Thymus (tissue), 11 donors: ENCODE results near the gene GRK5. TPM values are rescaled to one million over a fixed set of nuclear protein-coding genes. Genes with fewer than 3 reads are reported as not detected.

Experiments
- DNase-seq, 9 donors: peaks; one replicate each; pipeline ENCODE4 v3.0.0-alpha.2; 2013; ENCODE audit warnings: low spot score in 9 of 9, low read depth in 6 of 9, missing footprints in 1 of 9
- H3K27ac ChIP-seq, 2 donors: one replicate each; pipeline ENCODE4 v1.5.1; 2013; ENCODE audit warnings: control low read depth in 1 of 2, low read depth in 1 of 2, low read length in 1 of 2, mild to moderate bottlenecking in 1 of 2, moderate library complexity in 1 of 2
- H3K27me3 ChIP-seq, 2 donors: one replicate each; pipeline ENCODE4 v1.5.1; 2013; ENCODE audit warnings: low read length in 1 of 2; ENCODE audit not compliant: control insufficient read depth in 2 of 2, insufficient read depth in 1 of 2
- H3K36me3 ChIP-seq, 2 donors: one replicate each; pipeline ENCODE4 v1.5.1; 2013; ENCODE audit warnings: low read length in 1 of 2, mild to moderate bottlenecking in 1 of 2, moderate library complexity in 1 of 2; ENCODE audit not compliant: control insufficient read depth in 2 of 2, insufficient read depth in 2 of 2
- H3K4me1 ChIP-seq, 2 donors: one replicate each; pipeline ENCODE4 v1.5.1; 2013; ENCODE audit warnings: low read length in 2 of 2; ENCODE audit not compliant: control insufficient read depth in 2 of 2, insufficient read depth in 2 of 2
- H3K4me3 ChIP-seq, 2 donors: one replicate each; pipeline ENCODE4 v1.5.1; 2013; ENCODE audit warnings: low read length in 2 of 2, control low read depth in 1 of 2, mild to moderate bottlenecking in 1 of 2
- H3K9me3 ChIP-seq, 2 donors: one replicate each; pipeline ENCODE4 v1.5.1; 2013; ENCODE audit warnings: low read length in 1 of 2, mild to moderate bottlenecking in 1 of 2; ENCODE audit not compliant: control insufficient read depth in 2 of 2, insufficient read depth in 1 of 2
- WGBS: extraction: QIAGEN DNeasy Blood & Tissue Kit; methylation state at CpG from one replicate; pipeline ENCODE4 v1.1.7; 2013; 5-methylcytosine and 5-hydroxymethylcytosine counted together
- polyA plus RNA-seq: library from polyadenylated mRNA; stranded (reverse); fragments of 200-250 nt; gene quantifications from one replicate; pipeline ENCODE4 v1.2.3, GENCODE V29; 2013
- total RNA-seq: library from RNA; stranded (reverse); fragments of 120-200 nt; gene quantifications from one replicate; pipeline ENCODE4 v1.2.4, GENCODE V29; 2013
- donor health status: healthy.

GRK5 gene
- total and polyA plus RNA-seq, 2 donors: 14.4 to 18.5 TPM

GRCh38 chr10:119420950-119421875 lies 213.8 kb downstream of the GRK5 start:
- WGBS: 95% methylated on average over 13 of the region's 13 CpGs
- Histone ChIP-seq H3K27me3 (no peaks in the 10 kb centered on the region), H3K4me3 (no peak overlapping the region), H3K4me1 (peaks cover 15 to 60% of the 10 kb centered on the region in 2 donors), H3K9me3 (no peaks in the 10 kb centered on the region), H3K36me3 (peaks cover 18% of the 10 kb centered on the region in 2 donors), H3K27ac (no peak overlapping the region)
- no peak for DNase-seq

- Histone ChIP-seq H3K9me3 (no peaks in the 10 kb centered on the region), H3K27me3 (no peaks in the 10 kb centered on the region), H3K27ac (no peak overlapping the region), H3K36me3 (peaks cover 27% of the 10 kb centered on the region in 2 donors), H3K4me1 (peaks cover 11 to 59% of the 10 kb centered on the region in 2 donors), H3K4me3 (no peak overlapping the region)
- 87% methylated on average over 11 of the region's 11 CpGs for WGBS
- no peak for DNase-seq
These were observed 214.7 kb downstream of the GRK5 start for GRCh38 chr10:119421891-119422681.

DNA sequence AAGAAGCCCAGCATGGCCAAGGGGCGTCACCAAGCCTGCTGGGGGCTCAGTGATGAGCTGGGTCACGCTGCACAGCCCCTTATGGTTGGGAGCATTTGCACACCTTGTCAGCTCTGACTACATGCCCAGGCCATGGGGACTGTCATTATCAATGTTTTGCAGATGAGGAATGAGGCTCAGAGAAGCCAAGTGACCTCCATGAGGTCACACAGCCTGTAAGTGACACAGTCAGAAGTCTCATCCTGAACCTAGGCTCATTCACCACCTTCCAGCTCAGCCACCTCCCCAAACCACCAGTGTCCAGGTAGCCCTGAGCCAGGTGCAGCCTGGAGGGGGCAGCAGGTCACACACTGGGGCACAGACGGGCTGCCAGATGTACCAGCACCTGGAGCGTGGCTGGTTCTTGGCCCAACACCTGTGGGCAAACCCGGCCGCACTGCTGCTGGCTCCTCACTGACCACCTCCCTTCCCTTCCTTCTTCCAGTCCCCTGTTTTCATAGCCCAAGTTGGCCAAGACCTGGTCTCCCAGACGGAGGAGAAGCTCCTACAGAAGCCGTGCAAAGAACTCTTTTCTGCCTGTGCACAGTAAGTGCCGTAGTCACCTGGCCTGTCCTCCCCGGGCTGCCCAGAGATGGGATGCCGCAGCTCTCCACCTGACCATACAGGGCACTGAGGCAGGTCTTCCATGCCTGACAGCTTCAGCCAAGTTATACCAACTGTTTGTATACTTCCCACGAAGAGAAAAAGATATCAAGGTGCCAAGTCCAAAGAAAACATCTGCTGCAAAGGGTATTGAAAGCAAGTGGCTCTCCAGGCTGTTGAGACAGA lies 215.5 kb downstream of the GRK5 start:
- H3K27me3 ChIP-seq: no peaks in the 10 kb centered on the region
- H3K36me3 ChIP-seq: peaks cover 35% of the 10 kb centered on the region in 2 donors
- H3K4me1 ChIP-seq: peaks cover 10 to 56% of the 10 kb centered on the region in 2 donors
- H3K9me3 ChIP-seq: peaks cover 0 to 1% of the 10 kb centered on the region in 2 donors
- no peak overlapping the region for H3K27ac ChIP-seq
- 95% methylated on average over 12 of the region's 12 CpGs for WGBS
- DNase-seq: no peak
- no peak overlapping the region for H3K4me3 ChIP-seq

GRCh38 chr10:119423510-119424257 lies 216.3 kb downstream of the GRK5 start:
- Histone ChIP-seq H3K27ac (no peak overlapping the region), H3K4me1 (peaks cover 18 to 57% of the 10 kb centered on the region in 2 donors), H3K9me3 (peaks cover 0 to 1% of the 10 kb centered on the region in 2 donors), H3K36me3 (peaks cover 38 to 42% of the 10 kb centered on the region in 2 donors), H3K4me3 (no peak overlapping the region), H3K27me3 (no peaks in the 10 kb centered on the region)
- DNase-seq: peak in 1 of 9 donors; percentile 43
- WGBS: 84% methylated on average over 7 of the region's 7 CpGs

DNA sequence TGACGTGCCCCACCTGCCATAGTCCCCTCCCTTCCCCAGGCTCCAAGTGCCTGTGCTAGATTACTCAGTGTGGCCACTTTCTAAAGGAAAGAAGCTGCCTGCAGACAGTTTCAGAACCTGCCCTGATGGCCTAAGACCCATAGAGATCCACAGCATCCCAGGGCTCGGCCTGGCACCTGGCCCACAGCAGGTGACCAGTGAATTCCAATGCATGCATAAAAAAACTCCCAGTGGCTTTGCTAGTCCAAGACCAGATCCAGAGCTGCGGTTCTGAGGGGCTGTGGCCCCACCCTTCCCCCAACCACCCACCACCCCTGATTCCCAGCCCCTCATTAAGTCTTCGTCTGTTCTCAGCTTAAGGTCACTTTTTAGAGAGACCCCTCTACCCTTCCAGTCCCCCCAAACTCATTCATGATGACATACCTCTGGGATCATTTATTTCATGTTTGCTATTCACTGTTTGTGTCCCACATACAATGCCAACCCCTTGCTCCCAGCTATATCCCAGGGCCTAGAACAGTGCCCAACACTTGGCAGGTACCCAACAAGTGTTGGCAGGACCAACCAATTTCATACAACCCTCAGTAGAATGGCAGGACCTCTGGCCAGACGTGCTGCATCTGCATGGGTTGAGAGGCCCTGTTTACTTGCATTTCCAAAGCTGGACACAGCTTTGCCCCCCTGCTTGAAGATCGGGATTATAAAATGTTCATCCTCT lies 217.0 kb downstream of the GRK5 start:
- peaks cover 34 to 42% of the 10 kb centered on the region in 2 donors for H3K36me3 ChIP-seq
- H3K4me3 ChIP-seq: no peak overlapping the region
- WGBS: 96% methylated on average over 6 of the region's 6 CpGs
- no peaks in the 10 kb centered on the region for H3K27me3 ChIP-seq
- no peak for DNase-seq
- H3K9me3 ChIP-seq: peaks cover 0 to 1% of the 10 kb centered on the region in 2 donors
- no peak overlapping the region for H3K27ac ChIP-seq
- peaks cover 20 to 63% of the 10 kb centered on the region in 2 donors for H3K4me1 ChIP-seq

GRCh38 chr10:119425102-119425880 lies 217.9 kb downstream of the GRK5 start:
- no peaks in the 10 kb centered on the region for H3K27me3 ChIP-seq
- H3K36me3 ChIP-seq: peaks cover 34 to 45% of the 10 kb centered on the region in 2 donors
- peaks cover 20 to 72% of the 10 kb centered on the region in 2 donors for H3K4me1 ChIP-seq
- WGBS: 93% methylated on average over 11 of the region's 11 CpGs
- no peak overlapping the region for H3K4me3 ChIP-seq
- H3K27ac ChIP-seq: no peak overlapping the region
- peaks cover 0 to 1% of the 10 kb centered on the region in 2 donors for H3K9me3 ChIP-seq
- DNase-seq: no peak

DNA sequence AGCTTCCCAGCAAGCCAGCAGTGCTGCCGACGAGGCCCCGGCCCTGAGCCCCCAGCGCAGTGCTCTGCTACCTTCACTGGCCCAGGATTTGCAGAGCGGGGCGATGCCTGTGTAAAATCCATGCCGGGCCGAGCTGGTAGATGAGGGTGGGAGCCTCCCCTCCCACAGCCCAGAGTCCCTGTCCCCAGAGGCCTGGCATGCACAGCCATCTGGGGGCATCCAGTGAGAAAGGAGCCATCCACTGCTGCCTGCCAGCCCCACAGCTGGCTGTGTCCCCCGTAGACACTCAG lies 218.5 kb downstream of the GRK5 start:
- H3K36me3 ChIP-seq: peaks cover 34 to 47% of the 10 kb centered on the region in 2 donors
- H3K4me3 ChIP-seq: no peak overlapping the region
- peaks cover 0 to 1% of the 10 kb centered on the region in 2 donors for H3K9me3 ChIP-seq
- WGBS: 88% methylated on average over 9 of the region's 9 CpGs
- H3K4me1 ChIP-seq: peaks cover 23 to 76% of the 10 kb centered on the region in 2 donors
- no peak for DNase-seq
- H3K27me3 ChIP-seq: no peaks in the 10 kb centered on the region
- H3K27ac ChIP-seq: no peak overlapping the region
